Measurements from ENCODE around the gene PCBP3. TPM values are rescaled to one million over a fixed set of nuclear protein-coding genes. Genes with fewer than 3 reads are reported as not detected.

Gene PCBP3
- total RNA-seq, 4 donors from 2014 or later = 0.47 to 5.3 (median 1.0) TPM; not detected in 1

DNA sequence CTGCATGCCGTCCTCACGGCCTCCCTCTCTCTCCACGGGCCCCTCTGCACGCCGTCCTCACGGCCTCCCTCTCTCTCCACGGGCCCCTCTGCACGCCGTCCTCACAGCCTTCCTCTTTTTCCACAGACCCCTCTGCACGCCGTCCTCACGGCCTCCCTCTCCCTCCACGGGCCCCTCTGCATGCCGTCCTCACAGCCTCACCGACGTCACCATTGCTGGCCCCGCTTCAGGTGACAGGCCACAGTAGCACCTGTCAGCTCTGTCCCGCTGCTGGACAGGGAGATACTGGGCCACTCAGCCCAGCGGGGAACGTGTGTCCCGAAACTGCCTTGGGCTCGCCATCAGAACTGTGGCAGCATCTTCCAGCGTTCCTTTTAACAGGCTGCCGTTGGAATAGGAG, 255.3 kb downstream of the PCBP3 start:
- intact Hi-C loops (cut with DNase I) = no loop called here
- no peak overlapping the region for H3K4me3 ChIP-seq
- peaks cover 4 to 8% (median 5%) of the 10 kb centered on the region in 3 donors for H3K4me1 ChIP-seq
- no peaks in the 10 kb centered on the region for H3K9me3 ChIP-seq
- DNase-seq = no peak
- no peak overlapping the region for H3K27ac ChIP-seq
- WGBS, 2 donors = 80 to 84% methylated on average over 18 to 19 of the region's 24 CpGs
- no peak for TF ChIP-seq POLR2A (IDR thresholded peaks at IDR 0.05)
- TF ChIP-seq CTCF (IDR thresholded peaks at IDR 0.05) = no peak
- no peaks in the 10 kb centered on the region for H3K36me3 ChIP-seq
- H3K27me3 ChIP-seq = no peaks in the 10 kb centered on the region

- H3K36me3 ChIP-seq = no peaks in the 10 kb centered on the region
- TF ChIP-seq POLR2A (IDR thresholded peaks at IDR 0.05) (no peak), CTCF (IDR thresholded peaks at IDR 0.05) (no peak)
- H3K27me3 ChIP-seq = no peaks in the 10 kb centered on the region
- intact Hi-C loops (cut with DNase I) = no loop called here
- DNase-seq = no peak
- H3K9me3 ChIP-seq = no peaks in the 10 kb centered on the region
- no peak overlapping the region for H3K4me3 ChIP-seq
- peaks cover 0 to 2% (median 0%) of the 10 kb centered on the region in 3 donors for H3K4me1 ChIP-seq
- WGBS, 2 donors = 59 to 76% methylated on average over 10 to 16 of the region's 17 CpGs
- no peak overlapping the region for H3K27ac ChIP-seq
Measured at GRCh38 chr21:45899317-45900033, 255.9 kb downstream of the PCBP3 start.

GRCh38 chr21:45900034-45900868, 256.7 kb downstream of the PCBP3 start:
- H3K4me3 ChIP-seq = no peak overlapping the region
- no peaks in the 10 kb centered on the region for H3K9me3 ChIP-seq
- intact Hi-C loops (cut with DNase I) = no loop called here
- no peaks in the 10 kb centered on the region for H3K27me3 ChIP-seq
- H3K36me3 ChIP-seq = no peaks in the 10 kb centered on the region
- H3K27ac ChIP-seq = no peak overlapping the region
- DNase-seq = no peak
- no peak for TF ChIP-seq CTCF (IDR thresholded peaks at IDR 0.05)
- TF ChIP-seq POLR2A (IDR thresholded peaks at IDR 0.05) = no peak
- 78 to 82% methylated on average over 7 to 11 of the region's 27 CpGs for WGBS, 2 donors
- H3K4me1 ChIP-seq = no peaks in the 10 kb centered on the region

DNA sequence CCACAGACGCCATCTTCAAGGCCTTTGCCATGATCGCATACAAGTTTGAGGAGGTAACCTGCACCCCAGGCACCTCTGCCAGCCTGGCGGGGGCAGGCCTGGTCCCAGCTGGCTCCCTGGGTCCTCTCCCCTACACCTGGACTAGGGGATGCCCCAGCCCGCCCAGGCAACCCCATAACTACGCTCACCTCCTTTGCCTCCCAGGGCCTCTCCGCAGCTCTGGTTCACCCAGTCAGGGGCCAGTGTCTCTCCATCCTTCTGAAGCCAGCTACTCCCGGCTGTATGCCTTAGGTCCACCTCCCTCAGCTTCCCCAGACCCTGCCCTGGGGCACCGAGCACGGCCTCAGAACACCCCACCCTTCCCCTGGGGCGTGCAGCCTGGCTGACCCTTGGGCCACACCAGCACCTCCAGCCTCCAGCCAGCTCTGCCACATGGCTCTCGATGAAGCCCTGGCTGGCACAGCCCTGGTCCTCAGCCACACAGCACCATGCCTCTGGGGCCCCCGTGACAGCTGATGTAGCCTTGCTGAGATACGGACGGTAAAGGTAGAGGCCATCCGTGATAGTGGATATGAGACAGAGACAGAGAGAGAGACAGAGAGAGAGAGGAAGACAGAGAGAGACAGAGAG, 257.7 kb downstream of the PCBP3 start:
- no peaks in the 10 kb centered on the region for H3K36me3 ChIP-seq
- 78 to 94% methylated on average over 9 to 13 of the region's 15 CpGs for WGBS, 2 donors
- no peaks in the 10 kb centered on the region for H3K9me3 ChIP-seq
- TF ChIP-seq POLR2A (IDR thresholded peaks at IDR 0.05) = no peak
- no peak for TF ChIP-seq CTCF (IDR thresholded peaks at IDR 0.05)
- H3K27ac ChIP-seq = no peak overlapping the region
- H3K4me3 ChIP-seq = no peak overlapping the region
- no peaks in the 10 kb centered on the region for H3K27me3 ChIP-seq
- H3K4me1 ChIP-seq = no peaks in the 10 kb centered on the region
- intact Hi-C loops (cut with DNase I) = no loop called here
- no peak for DNase-seq
